ENCODE results near the gene CRB2.

DNA sequence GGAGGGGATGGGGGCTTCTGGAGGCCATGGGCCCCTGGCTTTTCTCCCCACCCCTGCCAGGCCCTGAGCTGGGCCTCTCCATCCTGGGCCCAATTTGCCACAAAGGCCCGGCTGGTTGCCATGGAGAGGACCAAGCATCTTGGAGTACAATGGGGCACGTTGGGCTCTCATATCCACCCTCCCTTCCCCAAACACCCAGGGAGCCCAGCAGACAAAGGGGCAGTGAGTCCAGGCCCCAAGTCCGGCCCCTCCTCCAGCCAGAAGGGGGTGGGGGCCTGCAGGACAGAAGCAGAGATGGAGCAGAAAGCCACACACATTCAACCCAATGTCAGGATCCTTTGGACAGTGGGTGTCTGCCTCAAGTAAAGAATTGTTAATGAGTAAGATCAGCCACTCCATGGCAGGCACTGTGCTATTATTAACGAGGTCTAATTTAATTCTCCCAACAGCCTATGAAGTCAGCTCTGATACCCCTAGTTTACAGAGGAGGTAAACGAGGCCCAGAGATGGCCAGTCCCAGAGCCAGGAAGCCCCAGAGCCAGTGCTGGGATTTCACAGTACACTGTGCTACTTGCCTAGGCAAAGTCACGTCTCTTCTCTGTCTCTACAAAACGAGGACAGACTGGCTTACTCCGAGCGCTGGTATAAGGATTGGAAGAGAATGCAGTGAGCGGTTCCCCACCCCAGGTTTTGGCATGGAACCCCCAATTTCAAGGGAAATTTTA, 2.3 kb downstream of the CRB2 start:
- TF ChIP-seq ZFX (IDR thresholded peaks at IDR 0.05) (no peak), CTCF (conservative IDR thresholded peaks at IDR 0.05) (no peak)

Data from C4-2B (cell line).